Measurements from ENCODE around the gene INIP.
A peak's percentile ranks its signal among the peaks of the same experiment; 100 is the strongest.

The INIP gene

GRCh38 chr9:112717661-112718331 is at the start of gene INIP:
TSS of gene INIP (minus strand) at chr9:112718117. CDS start at chr9:112716485, 1,632 bp downstream.
- H3K36me3 Mint-ChIP-seq (ENCODE audit: insufficient read depth), result peaks cover 14% of the 10 kb centered on the region
- no peaks in the 10 kb centered on the region for H3K9me3 Mint-ChIP-seq

GRCh38 chr9:112765281-112765680 is 47.4 kb upstream of the INIP start:
- Mint-ChIP-seq H3K4me3 (no peak overlapping the region), H3K27ac (ENCODE audit: low read depth) (no peak overlapping the region), H3K36me3 (ENCODE audit: insufficient read depth) (no peaks in the 10 kb centered on the region), H3K27me3 (no peaks in the 10 kb centered on the region), H3K4me1 (peaks cover 62% of the 10 kb centered on the region), H3K9me3 (no peaks in the 10 kb centered on the region)
- ATAC-seq (replicated peaks; ENCODE audit: extremely low read depth, poor library complexity, severe bottlenecking) (no peak), DNase-seq (ENCODE audit: low spot score in 2 of 2) (no peak)

More at GRCh38 chr9:112717661-112718331, at the start of gene INIP:
- ATAC-seq (replicated peaks; ENCODE audit: extremely low read depth, poor library complexity, severe bottlenecking) (peak; percentile 90), DNase-seq (ENCODE audit: low spot score in 2 of 2) (peak; percentile 95 to 98)
- Mint-ChIP-seq H3K4me1 (peaks cover 23% of the 10 kb centered on the region), H3K4me3 (peak within 1 kb of the TSS; percentile 88), H3K27me3 (no peaks in the 10 kb centered on the region), H3K27ac (ENCODE audit: low read depth) (peak within 1 kb of the TSS; percentile 99)

GRCh38 chr9:112764837-112765236 is 46.9 kb upstream of the INIP start:
- Mint-ChIP-seq H3K27ac (ENCODE audit: low read depth) (no peak overlapping the region), H3K4me1 (peaks cover 64% of the 10 kb centered on the region), H3K36me3 (ENCODE audit: insufficient read depth) (no peaks in the 10 kb centered on the region), H3K9me3 (no peaks in the 10 kb centered on the region), H3K4me3 (no peak overlapping the region), H3K27me3 (no peaks in the 10 kb centered on the region)
- ATAC-seq (replicated peaks; ENCODE audit: extremely low read depth, poor library complexity, severe bottlenecking) (no peak), DNase-seq (ENCODE audit: low spot score in 2 of 2) (no peak)

GRCh38 chr9:112764344-112764743 is 46.4 kb upstream of the INIP start:
- ATAC-seq (replicated peaks; ENCODE audit: extremely low read depth, poor library complexity, severe bottlenecking), result no peak
- Mint-ChIP-seq H3K27ac (ENCODE audit: low read depth) (no peak overlapping the region), H3K9me3 (no peaks in the 10 kb centered on the region), H3K4me1 (peaks cover 62% of the 10 kb centered on the region), H3K36me3 (ENCODE audit: insufficient read depth) (no peaks in the 10 kb centered on the region), H3K4me3 (no peak overlapping the region), H3K27me3 (no peaks in the 10 kb centered on the region)
- no peak for DNase-seq (ENCODE audit: low spot score in 2 of 2)

- DNase-seq (ENCODE audit: low spot score in 2 of 2) (no peak), ATAC-seq (replicated peaks; ENCODE audit: extremely low read depth, poor library complexity, severe bottlenecking) (no peak)
- no peaks in the 10 kb centered on the region for H3K9me3 Mint-ChIP-seq
- no peak overlapping the region for H3K27ac Mint-ChIP-seq (ENCODE audit: low read depth)
- peaks cover 68% of the 10 kb centered on the region for H3K4me1 Mint-ChIP-seq
- no peaks in the 10 kb centered on the region for H3K36me3 Mint-ChIP-seq (ENCODE audit: insufficient read depth)
- no peak overlapping the region for H3K4me3 Mint-ChIP-seq
- no peaks in the 10 kb centered on the region for H3K27me3 Mint-ChIP-seq
These were observed 45.0 kb upstream of the INIP start for GRCh38 chr9:112762726-112763518.

GRCh38 chr9:112761912-112762655 is 44.2 kb upstream of the INIP start:
- peak overlapping the region; percentile 13 for H3K27ac Mint-ChIP-seq (ENCODE audit: low read depth)
- DNase-seq (ENCODE audit: low spot score in 2 of 2), result no peak
- H3K4me3 Mint-ChIP-seq, result no peak overlapping the region
- H3K4me1 Mint-ChIP-seq, result peaks cover 73% of the 10 kb centered on the region
- H3K27me3 Mint-ChIP-seq, result no peaks in the 10 kb centered on the region
- H3K9me3 Mint-ChIP-seq, result no peaks in the 10 kb centered on the region
- no peak for ATAC-seq (replicated peaks; ENCODE audit: extremely low read depth, poor library complexity, severe bottlenecking)
- no peaks in the 10 kb centered on the region for H3K36me3 Mint-ChIP-seq (ENCODE audit: insufficient read depth)

- H3K4me3 Mint-ChIP-seq, result no peak overlapping the region
- H3K9me3 Mint-ChIP-seq, result no peaks in the 10 kb centered on the region
- no peak for DNase-seq (ENCODE audit: low spot score in 2 of 2)
- H3K27me3 Mint-ChIP-seq, result no peaks in the 10 kb centered on the region
- H3K36me3 Mint-ChIP-seq (ENCODE audit: insufficient read depth), result peaks cover 1% of the 10 kb centered on the region
- ATAC-seq (replicated peaks; ENCODE audit: extremely low read depth, poor library complexity, severe bottlenecking), result no peak
- H3K4me1 Mint-ChIP-seq, result peaks cover 77% of the 10 kb centered on the region
- peak overlapping the region; percentile 68 for H3K27ac Mint-ChIP-seq (ENCODE audit: low read depth)
These were observed 42.9 kb upstream of the INIP start for GRCh38 chr9:112760821-112761220.

GRCh38 chr9:112757940-112758339 is 40.0 kb upstream of the INIP start:
- no peaks in the 10 kb centered on the region for H3K9me3 Mint-ChIP-seq
- H3K36me3 Mint-ChIP-seq (ENCODE audit: insufficient read depth), result peaks cover 2% of the 10 kb centered on the region
- no peak for DNase-seq (ENCODE audit: low spot score in 2 of 2)

GRCh38 chr9:112757282-112757883 is 39.5 kb upstream of the INIP start:
- no peak overlapping the region for H3K27ac Mint-ChIP-seq (ENCODE audit: low read depth)
- H3K9me3 Mint-ChIP-seq, result no peaks in the 10 kb centered on the region
- ATAC-seq (replicated peaks; ENCODE audit: extremely low read depth, poor library complexity, severe bottlenecking), result no peak
- H3K27me3 Mint-ChIP-seq, result no peaks in the 10 kb centered on the region
- no peak for DNase-seq (ENCODE audit: low spot score in 2 of 2)
- peaks cover 89% of the 10 kb centered on the region for H3K4me1 Mint-ChIP-seq
- H3K4me3 Mint-ChIP-seq, result no peak overlapping the region
- peaks cover 2% of the 10 kb centered on the region for H3K36me3 Mint-ChIP-seq (ENCODE audit: insufficient read depth)

More at GRCh38 chr9:112757940-112758339, 40.0 kb upstream of the INIP start:
- peaks cover 89% of the 10 kb centered on the region for H3K4me1 Mint-ChIP-seq
- no peak for ATAC-seq (replicated peaks; ENCODE audit: extremely low read depth, poor library complexity, severe bottlenecking)
- no peaks in the 10 kb centered on the region for H3K27me3 Mint-ChIP-seq
- no peak overlapping the region for H3K27ac Mint-ChIP-seq (ENCODE audit: low read depth)
- no peak overlapping the region for H3K4me3 Mint-ChIP-seq

- H3K36me3 Mint-ChIP-seq (ENCODE audit: insufficient read depth), result peaks cover 6% of the 10 kb centered on the region
- peaks cover 83% of the 10 kb centered on the region for H3K4me1 Mint-ChIP-seq
- no peak for ATAC-seq (replicated peaks; ENCODE audit: extremely low read depth, poor library complexity, severe bottlenecking)
- DNase-seq (ENCODE audit: low spot score in 2 of 2), result no peak
- no peaks in the 10 kb centered on the region for H3K9me3 Mint-ChIP-seq
- H3K27me3 Mint-ChIP-seq, result no peaks in the 10 kb centered on the region
- no peak overlapping the region for H3K27ac Mint-ChIP-seq (ENCODE audit: low read depth)
- peak overlapping the region; percentile 58 for H3K4me3 Mint-ChIP-seq
These were observed 37.8 kb upstream of the INIP start for GRCh38 chr9:112755675-112756074.

GRCh38 chr9:112755016-112755427 is 37.1 kb upstream of the INIP start:
- peak overlapping the region; percentile 58 for H3K4me3 Mint-ChIP-seq
- peaks cover 81% of the 10 kb centered on the region for H3K4me1 Mint-ChIP-seq

GRCh38 chr9:112754578-112754977 is 36.7 kb upstream of the INIP start:
- H3K36me3 Mint-ChIP-seq (ENCODE audit: insufficient read depth), result peaks cover 7% of the 10 kb centered on the region
- H3K4me1 Mint-ChIP-seq, result peaks cover 81% of the 10 kb centered on the region
- no peaks in the 10 kb centered on the region for H3K9me3 Mint-ChIP-seq
- peak overlapping the region; percentile 58 for H3K4me3 Mint-ChIP-seq
- peak in 1 of 2 donors; percentile 43 for DNase-seq (ENCODE audit: low spot score in 2 of 2)
- no peaks in the 10 kb centered on the region for H3K27me3 Mint-ChIP-seq
- H3K27ac Mint-ChIP-seq (ENCODE audit: low read depth), result peak overlapping the region; percentile 20
- ATAC-seq (replicated peaks; ENCODE audit: extremely low read depth, poor library complexity, severe bottlenecking), result peak; percentile 73

More at GRCh38 chr9:112755016-112755427, 37.1 kb upstream of the INIP start:
- ATAC-seq (replicated peaks; ENCODE audit: extremely low read depth, poor library complexity, severe bottlenecking) (no peak), DNase-seq (ENCODE audit: low spot score in 2 of 2) (no peak)
- Mint-ChIP-seq H3K27me3 (no peaks in the 10 kb centered on the region), H3K36me3 (ENCODE audit: insufficient read depth) (peaks cover 7% of the 10 kb centered on the region), H3K27ac (ENCODE audit: low read depth) (peak overlapping the region; percentile 20), H3K9me3 (no peaks in the 10 kb centered on the region)

Measured in central memory CD8-positive, alpha-beta T cell (primary cell).